ENCODE data around the gene HMX1.

Gene HMX1

GRCh38 chr4:8854931-8855330 is 16.7 kb downstream of the HMX1 start:
- no peak for DNase-seq

GRCh38 chr4:8854016-8854415 is 17.6 kb downstream of the HMX1 start:
- DNase-seq, result no peak

DNA sequence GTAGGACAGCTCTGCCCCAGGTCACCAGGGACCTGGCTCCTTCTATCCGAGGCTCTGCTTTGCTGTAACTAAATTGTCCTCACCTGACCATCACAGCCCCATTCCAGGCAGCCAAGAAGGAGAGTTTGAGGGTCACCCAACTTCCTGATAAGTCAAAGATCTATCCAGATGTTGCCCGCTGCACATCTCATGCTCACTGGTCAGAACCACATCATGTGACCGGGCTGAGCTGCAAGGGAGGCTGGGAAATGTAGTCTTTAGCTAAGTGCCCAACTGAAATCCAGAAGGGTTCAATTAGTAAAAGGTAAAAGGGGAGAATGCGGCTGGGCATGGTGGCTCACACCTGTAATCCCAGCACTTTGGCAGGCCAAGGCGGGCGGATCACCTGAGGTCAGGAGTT is 18.4 kb downstream of the HMX1 start:
- DNase-seq, result no peak

DNA sequence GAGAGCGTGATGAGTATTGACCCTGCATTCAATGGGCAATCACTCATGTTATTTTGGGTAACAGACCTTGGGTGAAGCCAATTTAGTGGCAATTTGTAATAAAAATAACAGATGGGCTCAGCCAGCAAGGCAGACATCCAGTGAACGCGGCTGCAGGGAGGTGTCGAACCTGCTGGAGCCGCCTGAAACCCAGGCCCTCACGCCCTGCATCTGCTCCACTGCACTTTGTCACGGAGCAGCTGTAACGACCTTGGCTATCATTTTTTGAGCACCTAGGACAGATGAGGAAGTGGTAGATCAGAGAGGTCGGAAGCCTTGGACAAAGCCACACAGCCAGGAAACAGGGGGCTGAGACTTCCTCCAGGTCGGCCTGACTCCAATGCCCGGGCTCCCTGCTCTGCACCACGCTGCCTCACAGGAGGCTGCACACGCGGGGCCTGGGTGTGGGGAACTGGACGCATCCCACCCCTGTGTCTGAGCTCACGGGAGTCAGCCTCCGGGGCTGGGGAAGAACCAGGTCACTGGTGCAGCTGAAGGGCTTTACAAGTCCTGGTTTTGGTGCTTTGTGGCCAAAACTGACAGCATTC is 19.4 kb downstream of the HMX1 start:
- no peak for DNase-seq

DNA sequence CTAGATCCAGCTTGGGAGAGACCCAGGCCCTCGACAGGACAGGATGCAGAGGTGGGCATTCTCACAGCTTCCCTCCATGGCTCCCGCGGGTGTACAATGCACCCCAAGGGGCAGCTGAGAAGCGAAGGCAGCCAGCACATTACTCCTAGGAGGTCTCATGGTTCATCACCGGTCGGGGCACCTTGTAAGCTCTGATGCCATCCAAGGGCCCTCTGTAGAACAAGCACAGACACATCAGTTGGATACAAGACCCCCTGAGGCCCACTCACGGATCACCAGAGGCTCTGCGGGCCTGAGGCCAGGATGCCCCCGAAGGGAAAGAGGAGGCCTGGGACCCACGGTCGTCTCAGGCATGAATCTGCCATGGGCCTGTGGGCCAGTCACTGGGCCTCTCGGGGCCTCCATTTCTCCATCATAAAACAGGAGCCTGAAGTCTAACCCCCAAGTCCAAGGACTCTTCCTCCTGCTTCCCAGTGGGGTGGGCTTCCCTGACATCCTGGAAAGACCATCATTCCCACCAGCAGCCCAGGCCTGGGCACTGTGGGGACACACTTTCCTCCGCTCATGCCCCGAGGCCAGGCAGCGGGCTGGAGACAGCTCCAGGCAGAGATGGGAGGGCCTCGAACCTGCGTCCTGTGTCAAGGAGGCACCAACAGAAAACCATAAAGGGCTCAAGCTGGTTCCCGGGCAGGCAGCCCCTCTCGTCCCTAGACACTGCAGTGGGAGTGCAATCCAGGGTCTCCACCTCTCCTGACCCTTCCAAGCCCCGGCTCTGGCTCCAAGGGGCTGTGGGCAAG is 20.1 kb downstream of the HMX1 start:
- DNase-seq, result no peak

DNA sequence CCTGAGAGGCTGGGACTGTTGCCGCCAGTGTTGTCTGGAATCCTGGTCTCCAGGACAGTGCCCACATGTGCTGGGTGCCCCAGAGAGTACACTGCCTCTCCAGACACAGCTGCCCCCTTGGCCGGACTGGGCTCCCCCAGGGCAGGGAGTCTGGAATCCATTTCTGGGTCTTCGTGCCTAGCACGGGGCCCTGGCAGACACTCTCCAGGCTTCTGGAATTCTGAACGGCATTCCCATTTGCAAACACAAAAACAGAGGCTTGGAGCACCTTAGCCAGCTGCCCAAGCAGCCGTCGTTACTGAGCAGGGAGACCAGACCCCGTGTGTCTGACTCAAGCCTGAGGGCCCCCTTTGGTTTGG is 20.8 kb downstream of the HMX1 start:
- no peak for DNase-seq

- no peak for DNase-seq
Observed at GRCh38 chr4:8850074-8850829, 21.4 kb downstream of the HMX1 start.

DNA sequence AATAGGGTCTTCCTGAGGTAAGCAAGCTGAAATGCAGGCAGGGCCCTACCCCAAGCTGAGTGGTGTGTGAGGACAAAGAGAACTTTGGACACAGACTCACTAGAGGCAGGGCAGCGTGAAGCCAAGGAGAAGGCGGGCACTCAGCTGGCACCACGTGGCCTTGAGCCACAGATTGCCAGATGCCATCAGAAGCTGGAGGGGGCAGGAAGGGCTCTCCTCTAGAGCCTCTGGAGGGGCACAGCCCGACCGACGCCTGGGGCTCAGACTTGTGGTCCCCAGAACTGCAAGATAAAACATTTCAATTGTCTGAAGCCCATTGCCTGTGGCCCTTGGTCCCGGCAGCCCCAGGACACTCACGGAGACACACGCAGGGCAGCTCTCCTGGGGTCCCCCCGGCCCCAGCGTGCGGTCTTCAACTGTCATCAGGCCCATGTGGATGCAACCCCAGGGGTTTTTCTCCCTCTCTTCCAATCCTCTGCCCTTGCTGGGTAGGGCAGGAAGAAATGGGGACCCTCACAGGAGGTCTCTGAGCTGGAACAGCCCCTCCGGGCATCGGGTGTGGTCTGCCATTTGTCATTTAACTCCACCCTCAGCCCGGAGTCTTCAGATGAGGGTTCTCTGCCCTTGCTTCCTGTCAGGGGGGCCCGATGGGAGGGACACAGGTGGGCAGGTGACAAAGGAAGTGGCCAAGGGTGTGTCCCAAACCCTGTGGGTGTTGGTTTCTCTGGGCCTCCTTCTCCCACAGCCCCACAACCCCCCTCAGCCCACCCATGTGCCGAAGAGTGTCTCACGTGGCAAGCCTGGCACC is 22.2 kb downstream of the HMX1 start:
- DNase-seq, result no peak

DNA sequence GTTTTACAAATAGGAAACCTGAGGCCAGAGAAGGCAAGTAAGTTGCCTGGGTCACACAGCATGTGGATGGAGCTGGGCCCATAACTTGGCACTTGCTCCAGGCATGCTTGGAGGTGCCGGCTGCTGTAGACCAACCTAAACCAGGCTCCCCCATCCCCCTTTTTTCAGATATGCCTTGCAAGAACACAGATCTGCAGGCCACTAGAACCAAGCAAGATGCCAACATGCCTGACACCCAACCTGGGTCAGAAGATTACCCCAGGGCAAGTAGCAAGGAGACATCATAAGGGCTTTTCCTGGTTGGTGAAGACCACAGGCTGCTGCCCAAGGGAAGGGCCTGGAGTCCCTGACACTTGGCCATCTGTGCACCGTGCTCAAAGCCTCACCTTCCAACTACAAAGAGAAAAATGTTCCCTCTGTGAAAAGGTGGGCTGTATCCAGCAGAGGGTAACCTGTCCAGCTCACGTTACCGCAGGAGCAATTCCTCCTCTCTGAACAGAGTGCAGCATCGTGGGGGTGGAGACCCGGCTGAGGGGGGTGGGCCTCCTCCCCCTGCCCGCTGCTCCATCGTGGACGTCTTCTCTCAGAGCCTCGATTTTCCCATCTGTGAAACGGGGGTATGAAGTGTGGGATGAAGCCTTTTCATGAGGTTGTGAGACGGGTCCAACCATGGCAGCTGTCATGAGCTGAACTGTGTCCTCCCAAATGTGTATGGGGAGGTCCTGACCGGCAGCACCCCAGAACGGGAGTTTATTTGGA is 23.0 kb downstream of the HMX1 start:
- no peak for DNase-seq

- DNase-seq, result no peak
Observed at GRCh38 chr4:8847764-8848163, 23.9 kb downstream of the HMX1 start.

DNA sequence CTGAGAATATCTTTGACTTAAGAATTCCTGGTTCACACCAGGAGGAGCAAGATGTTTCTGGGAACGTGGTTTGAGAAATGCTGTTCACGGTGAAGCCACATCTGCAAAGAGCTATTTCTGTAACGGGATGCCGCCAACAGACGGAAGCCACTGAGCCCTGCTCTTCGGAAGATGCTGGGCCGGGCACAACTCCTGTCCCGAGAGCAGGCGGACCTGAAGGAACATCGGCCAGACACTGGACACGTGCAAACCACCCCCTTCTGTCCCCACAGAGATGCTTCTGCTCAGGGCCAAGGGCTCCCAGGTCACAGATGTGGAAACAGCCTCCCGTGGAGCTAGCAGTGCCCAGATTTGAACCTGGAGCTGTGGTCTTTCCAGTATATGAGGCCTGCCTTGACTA is 24.3 kb downstream of the HMX1 start:
- DNase-seq, result no peak

DNA sequence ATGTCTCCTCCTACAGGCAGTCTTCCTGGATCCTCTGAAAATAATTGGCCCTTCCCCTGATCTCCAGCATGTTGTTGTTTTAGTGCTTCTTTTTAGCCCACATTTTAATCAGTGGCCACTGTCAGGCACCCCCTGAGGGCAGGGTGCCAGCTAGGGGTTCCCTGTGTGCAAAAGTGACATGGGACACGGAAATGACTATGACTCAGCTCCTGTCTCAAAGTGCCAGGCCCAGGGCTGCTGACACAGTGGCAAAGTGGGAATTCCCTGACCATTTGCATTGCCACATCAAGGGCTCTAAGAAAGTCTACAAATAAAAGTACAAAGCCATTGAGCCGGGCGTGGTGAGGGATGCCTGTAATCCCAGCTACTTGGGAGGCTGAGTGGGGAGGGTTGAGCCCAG is 24.8 kb downstream of the HMX1 start:
- DNase-seq, result no peak

DNA sequence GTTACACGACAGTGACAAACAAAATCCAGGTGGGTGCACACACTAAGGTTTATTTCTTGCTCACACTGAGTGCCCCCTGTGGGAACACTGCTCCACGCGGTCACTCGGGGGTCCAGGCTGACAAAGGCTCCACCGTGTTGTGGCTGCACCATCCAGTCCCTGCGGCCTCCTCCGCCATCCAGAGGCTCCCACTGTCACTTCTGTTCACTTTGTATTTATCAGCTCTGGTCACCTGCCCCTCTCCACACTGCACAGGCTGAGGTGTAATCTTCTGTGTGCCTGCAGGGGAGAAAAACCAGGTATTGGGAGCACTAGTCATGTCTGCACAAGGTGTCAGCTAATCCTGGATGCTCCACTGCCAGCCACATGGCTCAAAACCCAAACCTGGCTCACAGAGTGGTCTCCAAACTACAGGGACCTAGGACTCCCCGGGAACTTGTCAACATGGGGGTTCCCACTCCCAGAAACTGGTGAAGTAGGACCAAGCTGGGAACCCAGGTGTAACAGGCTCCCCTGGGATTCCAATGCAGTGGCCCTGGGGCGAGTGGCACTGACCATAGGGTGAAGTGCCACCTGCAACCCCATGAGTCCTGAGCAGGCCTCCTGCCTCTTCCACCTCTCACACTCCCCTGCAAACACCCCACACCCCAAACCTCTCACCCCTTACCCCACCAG is 25.5 kb downstream of the HMX1 start:
- no peak for DNase-seq

DNA sequence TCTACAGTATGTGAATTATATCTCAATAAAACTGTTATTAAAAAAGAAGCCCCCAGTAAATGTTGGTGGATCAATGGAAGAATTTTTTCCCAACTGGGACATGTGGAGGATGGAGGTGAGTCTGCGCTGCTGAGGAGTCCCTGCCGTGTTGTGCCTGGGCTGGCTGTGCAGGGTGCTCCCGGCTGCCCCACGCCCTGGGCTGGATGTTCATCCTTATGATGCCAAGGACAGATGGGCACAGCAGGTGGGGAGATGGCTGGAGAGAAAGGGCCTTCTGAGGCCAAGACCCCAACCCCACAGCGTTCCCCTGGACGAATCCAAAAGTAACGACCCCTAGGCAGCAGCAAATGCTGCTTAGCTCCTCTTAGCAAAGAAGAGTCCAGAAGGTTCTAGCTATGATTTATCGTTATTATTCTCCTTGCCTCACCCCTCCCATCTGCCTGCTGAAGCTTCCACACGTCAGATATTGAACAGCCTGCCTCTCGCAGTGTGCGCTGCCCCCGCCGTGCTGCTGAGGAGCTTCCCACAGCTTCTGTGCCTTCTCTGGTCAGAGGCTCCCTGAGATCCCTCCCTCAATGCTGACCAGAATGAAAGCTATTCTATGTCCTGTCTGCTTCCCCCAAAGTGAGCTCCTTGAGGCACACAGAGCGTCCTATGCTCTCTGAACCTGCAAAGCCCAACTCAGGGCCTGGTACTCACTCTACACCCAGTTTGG is 26.5 kb downstream of the HMX1 start:
- no peak for DNase-seq

DNA sequence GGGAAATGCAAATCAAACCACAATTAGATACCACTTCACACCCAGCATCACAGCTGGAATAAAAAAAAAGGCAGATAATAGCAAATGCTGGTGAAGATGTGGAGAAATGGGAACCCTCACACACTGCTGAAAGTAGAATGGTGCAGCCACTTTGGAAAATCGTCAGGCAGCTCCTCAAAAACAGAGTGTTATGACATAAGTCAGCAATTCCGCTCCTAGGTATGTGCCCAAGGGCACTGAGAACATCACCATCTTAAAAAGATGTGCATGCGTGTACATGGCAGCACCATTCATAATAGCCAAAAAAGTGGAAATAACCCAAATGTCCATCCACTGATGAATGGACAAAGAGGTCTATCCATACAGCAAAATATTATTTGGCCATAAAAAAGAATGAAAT is 28.0 kb downstream of the HMX1 start:
- DNase-seq, result no peak

- no peak for DNase-seq
Observed at GRCh38 chr4:8842614-8843013, 29.0 kb downstream of the HMX1 start.

DNA sequence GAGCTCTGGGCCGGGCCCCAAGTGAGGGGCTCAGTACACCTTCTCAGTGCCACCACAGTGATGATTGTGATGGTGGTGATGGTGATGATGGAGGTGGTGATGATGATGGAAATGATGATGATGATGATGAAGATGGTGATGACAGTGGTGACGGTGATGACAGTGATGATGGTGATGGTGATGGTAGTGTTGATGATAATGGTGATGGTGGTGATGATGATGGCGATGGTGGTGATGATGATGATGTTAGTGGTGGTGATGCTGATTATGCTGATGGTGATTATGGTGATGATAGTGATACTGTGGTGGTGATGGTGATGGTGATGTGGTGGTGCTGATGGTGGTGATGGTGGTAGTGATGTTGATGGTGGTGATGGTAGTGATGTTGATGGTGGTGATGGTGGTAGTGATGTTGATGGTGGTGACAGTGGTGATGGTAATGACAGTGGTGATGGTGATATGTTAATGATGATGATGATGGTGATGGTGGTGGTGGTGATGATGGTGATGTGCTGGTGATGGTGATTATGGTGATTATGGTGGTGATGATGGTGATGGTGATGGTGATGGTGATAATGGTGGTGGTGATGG is 29.9 kb downstream of the HMX1 start:
- DNase-seq, result no peak

- no peak for DNase-seq
Observed at GRCh38 chr4:8840816-8841455, 30.7 kb downstream of the HMX1 start.

DNA sequence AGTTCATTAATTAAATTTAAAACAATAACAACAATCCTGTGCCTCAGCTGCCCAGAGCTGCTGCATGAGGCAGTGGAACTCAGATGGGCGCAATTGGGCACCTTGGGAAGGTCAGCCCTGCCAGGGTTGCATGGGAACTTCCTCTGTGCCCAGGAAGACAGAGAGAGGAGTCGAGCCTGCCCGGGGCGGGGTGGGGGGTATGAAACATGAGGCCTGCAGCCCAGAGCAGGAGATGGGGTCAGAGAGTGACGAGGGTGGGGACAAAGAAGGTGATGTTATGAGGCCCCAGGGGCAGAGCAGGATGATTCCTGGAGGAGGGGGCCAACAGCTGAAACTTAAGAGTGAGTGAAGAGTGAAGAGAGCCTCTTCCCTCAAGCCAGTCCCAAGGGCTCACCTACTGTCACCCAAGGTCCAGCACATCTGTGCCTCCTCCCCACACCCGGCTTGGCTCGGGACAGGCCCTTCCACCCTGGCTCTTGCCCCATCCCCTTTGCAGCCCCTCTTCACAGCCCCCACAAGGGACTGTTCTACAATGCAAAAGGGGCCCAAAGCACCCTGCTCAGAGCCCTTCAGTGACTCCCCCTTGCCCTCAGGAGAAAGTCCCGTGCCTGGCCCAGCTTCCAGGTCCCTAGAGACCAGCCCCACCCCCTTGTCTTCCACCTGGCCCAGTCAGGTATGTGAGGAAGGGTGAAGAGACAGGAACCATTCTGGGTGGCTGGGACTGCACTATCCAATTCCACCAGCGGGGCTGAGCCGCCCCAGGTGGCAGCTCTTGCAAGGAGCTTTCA is 31.4 kb downstream of the HMX1 start:
- no peak for DNase-seq

Data from NCI-H2029 (cell line).